Measurements from ENCODE around the gene HTT-AS.

The HTT-AS gene

DNA sequence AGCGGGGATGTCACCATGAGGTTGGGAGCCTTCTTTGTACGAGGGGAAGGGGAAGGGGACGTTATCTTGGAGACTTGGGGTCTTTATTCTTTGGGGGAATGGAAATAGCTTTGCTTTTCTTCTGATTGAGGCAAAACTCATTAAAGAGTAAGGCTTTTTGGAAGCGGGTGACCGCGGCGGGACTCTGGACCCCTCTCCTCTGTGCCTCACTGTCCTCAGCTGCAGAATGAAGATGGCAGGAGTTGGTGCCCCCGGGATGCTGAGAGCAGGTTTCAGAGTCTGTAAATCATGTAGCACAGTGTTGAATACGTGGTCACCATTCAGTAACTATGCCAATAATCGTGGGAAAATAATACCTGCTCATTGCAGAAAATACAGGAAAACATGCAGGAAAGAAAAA lies 32.1 kb downstream of the HTT-AS start:
- DNase-seq (ENCODE audit: low read depth in 1 of 2, low spot score in 1 of 2): no peak
- no peak for TF ChIP-seq JUND (IDR thresholded peaks at IDR 0.05; ENCODE audit: low read depth)
- in situ Hi-C loops (cut with HindIII; ENCODE audit: low pct_unique_long_range_greater_than_20kb, low sequenced_read_pairs): no loop called here

DNA sequence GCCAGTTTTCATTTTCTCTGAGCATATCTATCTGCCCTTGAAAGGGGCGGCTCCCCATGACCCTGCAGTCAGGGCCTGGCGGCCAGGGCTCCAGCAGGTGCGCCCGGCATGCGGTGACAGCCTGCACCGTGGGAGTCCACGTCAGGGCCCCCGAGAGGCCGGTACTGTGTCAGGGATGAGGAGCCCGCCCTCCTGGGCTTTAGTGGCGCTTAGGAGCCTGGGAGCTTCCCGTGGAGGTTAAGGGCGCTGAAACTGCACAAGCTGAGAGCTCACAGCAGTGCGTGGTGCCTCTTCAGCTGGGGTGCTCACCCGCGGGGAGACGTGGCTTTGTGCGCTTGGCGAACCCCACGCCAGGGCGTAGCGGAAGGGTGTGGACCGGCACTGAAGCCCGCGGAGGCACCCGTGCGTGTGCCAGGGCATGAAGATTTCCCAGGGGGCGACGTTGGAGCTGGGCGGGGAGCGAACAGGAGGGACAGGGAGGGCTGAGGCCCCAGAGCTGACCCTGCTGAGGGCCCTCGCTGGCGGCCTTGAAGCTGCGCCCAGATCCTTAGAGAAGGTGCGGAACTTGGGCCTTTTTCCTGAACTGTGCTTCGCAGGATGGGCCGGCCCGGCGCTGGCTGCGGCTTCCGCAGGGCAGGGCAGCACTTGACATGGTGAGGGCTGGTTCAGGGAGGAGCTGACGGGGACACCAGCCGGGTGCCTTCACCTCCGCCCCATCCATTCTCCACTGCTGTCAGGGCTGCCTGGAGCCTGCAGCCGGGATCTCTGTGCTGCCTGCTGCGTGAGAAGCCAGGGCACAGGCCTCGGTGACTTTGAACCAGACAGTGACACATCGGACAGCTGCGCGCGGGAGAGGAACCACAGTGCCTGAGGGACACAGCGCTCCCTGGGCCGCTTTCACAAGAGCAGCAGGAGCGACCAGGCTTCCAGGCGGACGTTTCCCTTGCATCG lies 32.9 kb downstream of the HTT-AS start:
- no peak for TF ChIP-seq JUND (IDR thresholded peaks at IDR 0.05; ENCODE audit: low read depth)
- no peak for DNase-seq (ENCODE audit: low read depth in 1 of 2, low spot score in 1 of 2)
- in situ Hi-C loops (cut with HindIII; ENCODE audit: low pct_unique_long_range_greater_than_20kb, low sequenced_read_pairs): no loop called here

DNA sequence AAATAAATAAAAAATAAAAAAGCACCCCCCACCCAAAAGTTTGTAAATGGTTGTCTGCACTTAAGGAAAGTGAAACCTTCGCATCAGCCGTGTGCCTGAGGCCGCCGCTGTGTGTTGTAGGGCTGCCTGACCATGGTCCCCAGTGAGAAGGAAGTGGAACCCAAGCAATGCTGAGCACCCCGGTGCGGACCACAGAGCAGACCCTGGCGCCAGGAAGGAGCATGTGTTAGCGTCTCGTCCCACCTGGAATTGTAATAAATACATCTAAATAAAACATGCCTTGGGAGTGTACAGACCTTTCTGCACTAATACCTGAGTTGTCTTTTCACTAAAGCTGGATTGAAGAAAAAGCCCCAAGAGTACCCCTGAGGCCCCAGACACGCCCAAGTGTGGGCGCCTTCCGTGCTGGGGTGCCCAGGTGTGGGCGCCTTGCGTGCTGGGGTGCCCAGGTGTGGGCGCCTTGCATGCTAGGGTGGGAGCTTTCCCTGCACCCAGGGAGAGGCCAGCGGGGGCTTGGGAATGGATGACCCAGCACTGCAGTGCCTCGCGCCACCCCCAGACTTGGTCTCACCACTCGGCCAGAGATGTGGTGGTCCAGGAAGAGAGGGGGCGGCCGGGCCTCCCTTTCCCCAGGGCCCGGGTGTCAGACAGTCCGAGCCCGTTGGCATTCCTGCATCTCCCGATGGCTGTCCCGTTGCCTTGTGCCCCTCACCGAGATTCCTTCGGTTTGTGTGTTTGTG lies 33.7 kb downstream of the HTT-AS start:
- DNase-seq (ENCODE audit: low read depth in 1 of 2, low spot score in 1 of 2): no peak
- in situ Hi-C loops (cut with HindIII; ENCODE audit: low pct_unique_long_range_greater_than_20kb, low sequenced_read_pairs): no loop called here
- TF ChIP-seq JUND (IDR thresholded peaks at IDR 0.05; ENCODE audit: low read depth): no peak

DNA sequence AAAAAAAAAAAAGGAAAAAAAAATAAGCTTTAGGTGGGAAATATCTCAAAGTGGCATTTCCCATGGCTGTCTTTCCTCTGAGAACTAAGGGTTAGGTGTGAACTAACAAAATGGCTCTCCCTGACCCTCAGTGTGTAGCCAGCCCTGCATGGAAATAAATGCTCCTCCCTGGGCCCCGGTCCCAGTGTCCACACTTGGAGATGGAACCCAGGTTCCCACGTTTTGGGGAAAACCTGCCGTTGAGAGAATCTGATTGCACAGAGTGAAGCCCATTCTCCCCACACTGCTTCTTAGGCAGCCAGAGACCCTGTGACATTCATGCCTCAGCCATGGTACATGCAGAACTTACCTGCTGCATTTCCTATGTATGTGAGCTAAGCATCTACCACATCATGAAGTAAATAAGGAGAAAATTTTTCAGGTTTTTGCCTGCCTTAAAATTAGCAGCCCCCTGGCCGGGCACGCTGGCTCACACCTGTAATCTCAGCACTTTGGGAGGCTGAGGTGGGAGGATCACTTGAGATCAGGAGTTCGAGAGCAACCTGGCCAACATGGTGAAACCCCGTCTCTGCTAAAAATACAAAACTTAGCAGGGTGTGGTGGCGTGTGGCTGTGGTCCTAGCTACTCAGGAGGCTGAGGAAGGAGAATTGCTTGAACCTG lies 34.5 kb downstream of the HTT-AS start:
- in situ Hi-C loops (cut with HindIII; ENCODE audit: low pct_unique_long_range_greater_than_20kb, low sequenced_read_pairs): no loop called here

DNA sequence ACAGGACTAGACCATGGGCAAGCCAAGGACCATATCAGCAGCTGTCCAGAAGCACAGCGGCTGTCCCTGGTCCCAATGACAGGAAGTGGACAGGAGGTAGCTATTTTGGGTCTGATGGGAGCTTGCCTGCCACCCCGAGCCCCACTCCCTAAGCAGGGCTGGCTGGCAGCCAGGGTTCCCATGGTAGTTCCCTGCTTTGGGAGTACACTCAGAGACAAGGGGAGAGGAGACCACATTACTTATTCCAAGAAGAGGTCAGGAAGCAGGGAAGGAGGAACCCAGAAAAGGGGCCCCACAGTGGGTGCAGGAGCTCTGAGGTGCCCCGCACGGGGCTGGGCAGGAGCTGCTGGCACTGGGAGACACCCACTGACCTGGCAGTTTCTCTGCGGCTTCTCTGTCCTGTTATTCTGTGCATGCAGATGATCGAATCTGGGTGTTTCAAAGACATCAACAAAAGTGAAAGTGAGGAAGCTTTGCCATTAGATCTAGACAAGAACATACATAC lies 36.3 kb downstream of the HTT-AS start:
- in situ Hi-C loops (cut with HindIII; ENCODE audit: low pct_unique_long_range_greater_than_20kb, low sequenced_read_pairs): no loop called here
- no peak for TF ChIP-seq JUND (IDR thresholded peaks at IDR 0.05; ENCODE audit: low read depth)
- DNase-seq (ENCODE audit: low read depth in 1 of 2, low spot score in 1 of 2): no peak

More for the DNA sequence above, 34.5 kb downstream of the HTT-AS start:
- DNase-seq (ENCODE audit: low read depth in 1 of 2, low spot score in 1 of 2): no peak
- no peak for TF ChIP-seq JUND (IDR thresholded peaks at IDR 0.05; ENCODE audit: low read depth)

DNA sequence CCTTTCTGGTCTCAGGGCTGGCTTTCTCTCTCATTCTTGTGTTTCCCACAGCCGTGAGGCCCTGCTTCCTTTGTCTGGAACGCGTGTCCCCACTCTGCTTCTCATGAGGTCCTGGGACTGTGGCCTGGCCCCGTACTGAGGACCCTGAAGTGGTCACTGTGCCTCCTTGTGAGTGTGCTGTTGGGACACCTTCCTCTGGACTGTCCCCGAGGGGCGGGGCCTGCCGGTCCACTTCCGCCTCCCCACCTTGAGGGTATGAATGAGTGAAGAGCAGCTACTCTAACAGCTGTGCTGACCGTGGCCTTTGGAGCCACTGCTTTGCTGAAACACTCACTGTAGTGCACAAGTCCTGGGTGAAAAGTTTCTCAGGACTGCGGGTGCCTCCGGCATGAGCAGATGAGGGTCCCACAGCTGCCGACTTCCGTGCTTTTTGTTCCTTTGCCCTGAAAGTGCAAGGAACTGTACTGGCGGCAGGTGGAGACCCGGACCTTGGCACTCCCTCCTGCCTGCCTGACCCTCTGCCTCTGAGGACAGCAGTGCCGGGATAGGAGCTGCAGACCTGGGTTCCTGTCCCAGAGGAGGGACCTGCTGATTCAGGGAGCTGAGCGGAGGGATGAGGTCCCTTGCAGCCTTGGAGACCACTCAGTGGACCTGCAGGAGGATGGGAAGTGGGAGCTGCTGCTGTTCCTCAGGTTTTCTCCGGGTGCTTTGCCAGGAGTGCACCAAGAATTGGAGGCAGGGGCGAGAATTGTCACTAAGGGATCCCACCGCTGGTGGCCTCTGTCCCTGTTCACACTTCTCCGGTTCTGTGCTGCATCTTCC lies 38.0 kb downstream of the HTT-AS start:
- no peak for TF ChIP-seq JUND (IDR thresholded peaks at IDR 0.05; ENCODE audit: low read depth)
- DNase-seq (ENCODE audit: low read depth in 1 of 2, low spot score in 1 of 2): no peak
- in situ Hi-C loops (cut with HindIII; ENCODE audit: low pct_unique_long_range_greater_than_20kb, low sequenced_read_pairs): no loop called here

DNA sequence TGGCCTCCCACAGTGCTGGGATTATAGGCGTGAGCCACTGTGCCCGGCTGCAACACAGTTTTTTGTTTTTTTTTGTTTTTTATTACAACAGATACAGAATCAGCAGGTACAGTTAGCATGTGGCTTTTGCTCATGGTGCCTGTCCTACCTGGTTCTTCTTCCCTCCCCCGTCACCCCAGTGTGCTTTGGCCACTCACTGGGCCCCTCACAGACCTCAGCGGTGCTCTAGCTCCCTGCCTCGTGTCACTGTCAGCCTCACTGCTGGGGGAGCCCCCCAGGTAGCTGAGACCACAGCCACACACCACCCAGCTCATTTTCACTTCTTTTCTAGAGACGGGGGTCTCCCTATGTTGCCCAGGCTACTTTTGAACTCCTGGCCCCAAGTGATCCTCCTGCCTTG lies 38.7 kb downstream of the HTT-AS start:
- DNase-seq (ENCODE audit: low read depth in 1 of 2, low spot score in 1 of 2): no peak
- in situ Hi-C loops (cut with HindIII; ENCODE audit: low pct_unique_long_range_greater_than_20kb, low sequenced_read_pairs): no loop called here
- no peak for TF ChIP-seq JUND (IDR thresholded peaks at IDR 0.05; ENCODE audit: low read depth)

DNA sequence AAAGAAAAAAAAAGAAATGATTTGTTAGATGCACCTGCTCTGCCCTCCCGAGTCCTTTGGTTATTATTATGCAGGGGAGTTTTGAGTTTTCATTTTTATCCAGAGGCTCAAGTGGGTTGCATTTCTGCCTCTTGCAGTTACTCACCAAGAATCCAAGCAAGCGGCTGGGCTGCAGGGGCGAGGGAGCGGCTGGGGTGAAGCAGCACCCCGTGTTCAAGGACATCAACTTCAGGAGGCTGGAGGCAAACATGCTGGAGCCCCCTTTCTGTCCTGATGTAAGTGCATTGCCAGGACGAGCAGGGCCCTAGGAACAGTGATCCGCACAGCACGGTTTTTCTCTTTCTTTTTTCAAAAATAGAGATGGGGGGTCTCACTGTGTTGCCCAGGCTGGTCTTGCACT lies 39.1 kb downstream of the HTT-AS start:
- DNase-seq (ENCODE audit: low read depth in 1 of 2, low spot score in 1 of 2): no peak
- TF ChIP-seq JUND (IDR thresholded peaks at IDR 0.05; ENCODE audit: low read depth): no peak
- in situ Hi-C loops (cut with HindIII; ENCODE audit: low pct_unique_long_range_greater_than_20kb, low sequenced_read_pairs): no loop called here

DNA sequence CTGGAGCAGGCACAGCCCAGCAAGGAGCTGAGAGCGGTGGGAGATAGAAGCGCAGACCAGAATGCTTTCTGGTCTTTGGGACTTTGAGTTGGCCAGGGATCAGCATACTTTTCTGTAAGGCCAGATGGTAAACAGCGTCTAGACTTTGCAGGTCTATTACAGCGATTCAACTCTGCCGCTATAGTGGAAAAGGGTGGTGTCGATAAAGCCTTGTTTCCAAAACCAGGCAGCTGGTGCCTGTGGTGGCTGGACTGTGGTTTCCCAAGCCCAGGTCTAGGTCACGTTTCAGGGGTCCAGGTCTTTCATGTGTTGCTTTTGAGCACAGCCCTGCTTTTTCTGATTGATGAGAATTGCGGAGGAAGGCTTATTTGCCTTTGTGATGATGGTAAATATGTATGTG lies 40.1 kb downstream of the HTT-AS start:
- DNase-seq (ENCODE audit: low read depth in 1 of 2, low spot score in 1 of 2): no peak
- in situ Hi-C loops (cut with HindIII; ENCODE audit: low pct_unique_long_range_greater_than_20kb, low sequenced_read_pairs): no loop called here
- no peak for TF ChIP-seq JUND (IDR thresholded peaks at IDR 0.05; ENCODE audit: low read depth)

DNA sequence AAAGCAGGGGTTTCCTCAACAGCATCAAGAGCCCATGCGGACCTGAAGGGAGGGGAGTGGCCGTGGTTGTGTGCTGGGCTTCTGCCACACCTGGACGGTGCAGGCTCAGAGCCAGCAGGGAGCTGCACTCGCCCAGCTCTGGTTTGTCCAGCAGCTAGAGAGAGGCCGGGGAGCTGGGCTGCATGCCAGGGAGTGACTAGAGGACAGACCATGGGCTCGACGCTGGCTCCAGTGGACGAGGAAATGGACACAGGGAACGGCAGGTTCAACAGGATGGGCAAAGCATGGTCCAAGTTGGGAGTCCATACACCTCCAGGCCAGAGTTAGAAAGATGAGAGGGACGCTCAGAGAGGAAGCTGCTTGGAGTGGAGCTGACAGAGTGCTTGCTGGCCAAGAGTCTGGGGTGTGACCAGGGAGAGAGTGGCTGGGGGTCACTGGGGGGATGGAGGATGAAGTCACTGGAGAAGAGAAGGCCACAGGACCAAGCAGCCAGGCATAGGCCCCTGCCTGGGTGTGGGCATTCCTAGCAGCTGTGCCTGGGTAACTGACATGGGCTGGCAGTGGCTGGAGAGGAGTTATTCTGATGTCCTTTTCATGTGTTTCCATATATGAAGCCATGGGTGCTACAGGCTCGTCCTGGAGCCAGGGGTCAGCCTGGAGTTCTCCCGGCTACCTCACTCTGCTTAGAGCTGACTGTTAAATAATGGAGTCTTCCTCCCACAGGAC lies 42.8 kb downstream of the HTT-AS start:
- no peak for DNase-seq (ENCODE audit: low read depth in 1 of 2, low spot score in 1 of 2)
- TF ChIP-seq JUND (IDR thresholded peaks at IDR 0.05; ENCODE audit: low read depth): no peak
- in situ Hi-C loops (cut with HindIII; ENCODE audit: low pct_unique_long_range_greater_than_20kb, low sequenced_read_pairs): no loop called here

DNA sequence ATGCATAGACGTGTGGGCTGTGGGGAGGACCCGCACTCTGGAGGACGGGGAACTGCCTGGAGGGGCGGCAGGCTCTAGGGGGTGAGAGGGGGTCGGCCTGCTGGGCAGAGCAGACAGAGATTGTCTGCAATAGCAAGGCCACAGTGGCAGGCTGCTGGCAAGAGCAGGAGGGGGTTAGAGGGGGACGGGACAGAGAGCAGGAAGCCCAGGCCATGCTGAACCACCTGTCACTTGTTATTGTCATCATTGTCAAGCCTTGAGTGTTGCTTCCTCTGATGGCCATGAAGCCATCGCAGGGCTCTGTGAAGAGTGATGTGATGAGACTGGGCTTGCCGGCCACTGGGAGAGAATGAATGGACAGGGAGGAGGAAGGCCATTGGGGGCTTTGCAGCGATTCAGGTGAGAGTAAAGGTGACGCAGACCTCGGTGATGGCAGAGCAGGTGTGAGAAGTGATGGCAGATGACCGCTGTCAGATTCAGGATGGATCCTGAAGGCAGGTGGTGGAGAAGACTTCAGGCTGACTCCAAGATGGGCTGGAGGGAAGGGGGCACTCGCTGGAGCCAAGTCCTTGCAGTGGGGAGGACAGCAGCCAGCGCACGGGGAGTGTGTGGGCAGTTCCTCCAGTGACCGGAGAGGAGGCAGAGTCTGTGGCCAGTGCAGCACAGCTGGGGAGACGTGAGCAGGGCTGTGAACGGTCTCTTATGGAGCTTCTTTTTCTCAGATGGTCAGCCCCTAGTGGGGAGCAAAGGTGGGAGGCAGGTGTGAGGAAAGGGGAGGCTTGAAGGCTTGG lies 43.6 kb downstream of the HTT-AS start:
- in situ Hi-C loops (cut with HindIII; ENCODE audit: low pct_unique_long_range_greater_than_20kb, low sequenced_read_pairs): no loop called here
- TF ChIP-seq JUND (IDR thresholded peaks at IDR 0.05; ENCODE audit: low read depth): no peak

More for the DNA sequence above, 43.6 kb downstream of the HTT-AS start:
- DNase-seq (ENCODE audit: low read depth in 1 of 2, low spot score in 1 of 2): no peak

Data from T47D (cell line).